Upper lobe of right lung (tissue), 1 donor: ENCODE data around the gene URB1. TPM values are rescaled to one million over a fixed set of nuclear protein-coding genes. Genes with fewer than 3 reads are reported as not detected.
A peak's percentile ranks its signal among the peaks of the same experiment; 100 is the strongest.
"Not testable (repeated sequence)": the region's sequence is repeated elsewhere in the genome, so short reads cannot be mapped to it uniquely, and the experiment has no call there.

ENCODE experiments used
- ATAC-seq: fragments of 200-7000 bp; cut with Tn5 transposase; one replicate; pipeline ENCODE4 v1.9.1; 2020; ENCODE audit warnings: mild to moderate bottlenecking, moderate library complexity
- DNase-seq: peaks from one replicate; pipeline ENCODE4 v3.0.0-alpha.2; 2020
- H3K27ac ChIP-seq: fragments of 200-600 bp; one replicate; pipeline ENCODE4 v1.8.0; 2022
- H3K27me3 ChIP-seq: fragments of 200-600 bp; one replicate; pipeline ENCODE4 v1.8.0; 2022; ENCODE audit warnings: mild to moderate bottlenecking
- H3K36me3 ChIP-seq: fragments of 200-600 bp; one replicate; pipeline ENCODE4 v1.8.0; 2022
- H3K4me1 ChIP-seq: fragments of 200-600 bp; one replicate; pipeline ENCODE4 v1.8.0; 2022
- H3K4me3 ChIP-seq: fragments of 200-600 bp; one replicate; pipeline ENCODE4 v1.8.0; 2022; ENCODE audit warnings: mild to moderate bottlenecking
- H3K9me3 ChIP-seq: fragments of 200-600 bp; one replicate; pipeline ENCODE4 v1.8.0; 2022
- intact Hi-C: fragments of 100-400 bp; cut with DNase I; formaldehyde crosslinking; loops from one replicate; pipeline ENCODE4 v1.11.0; 2022
- total RNA-seq: library from RNA; stranded (reverse); fragmentation: NEBNext Ultra II Directional; extraction: Animal tissue kit (Norgen Biotek cat#: 25700); gene quantifications from one replicate; pipeline ENCODE4 v1.2.1, GENCODE V29; 2021
- TF ChIP-seq, protein P1 (sequence below): fragments of 200-600 bp; IDR thresholded peaks from one replicate; pipeline ENCODE4 v1.8.0; 2022; ENCODE audit warnings: antibody characterized with exemption
- donor health status: DM: no; HTN: yes; CAD: no; lungs with severe emphysema.

URB1 gene
- total RNA-seq, 1 donor from 2014 or later: 14.3 TPM

DNA sequence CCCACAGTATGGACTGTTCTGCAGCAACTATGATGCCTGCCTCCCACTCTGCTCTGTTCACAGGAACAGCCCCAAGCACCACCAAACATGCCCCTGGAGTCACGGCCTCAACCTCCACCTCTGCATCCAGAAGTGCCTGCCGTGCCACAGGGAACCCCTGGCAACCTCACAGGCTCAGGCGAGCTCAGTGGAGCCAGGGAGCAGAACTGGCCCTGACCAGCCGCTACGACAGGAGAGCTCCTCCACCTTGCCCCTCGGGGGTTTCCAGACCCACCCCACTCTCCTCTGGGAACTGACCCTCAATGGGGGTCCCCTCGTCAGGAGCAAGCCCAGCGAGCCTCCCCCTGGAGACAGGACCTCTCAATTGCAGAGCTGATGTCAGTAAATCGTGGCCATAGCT, 81.2 kb downstream of the URB1 start:
- Histone ChIP-seq H3K27ac (no peak overlapping the region), H3K27me3 (no peaks in the 10 kb centered on the region), H3K36me3 (peaks cover 46% of the 10 kb centered on the region), H3K4me3 (no peak overlapping the region), H3K9me3 (no peaks in the 10 kb centered on the region), H3K4me1 (no peaks in the 10 kb centered on the region)
- no peak for DNase-seq
- TF ChIP-seq, protein P1, sequence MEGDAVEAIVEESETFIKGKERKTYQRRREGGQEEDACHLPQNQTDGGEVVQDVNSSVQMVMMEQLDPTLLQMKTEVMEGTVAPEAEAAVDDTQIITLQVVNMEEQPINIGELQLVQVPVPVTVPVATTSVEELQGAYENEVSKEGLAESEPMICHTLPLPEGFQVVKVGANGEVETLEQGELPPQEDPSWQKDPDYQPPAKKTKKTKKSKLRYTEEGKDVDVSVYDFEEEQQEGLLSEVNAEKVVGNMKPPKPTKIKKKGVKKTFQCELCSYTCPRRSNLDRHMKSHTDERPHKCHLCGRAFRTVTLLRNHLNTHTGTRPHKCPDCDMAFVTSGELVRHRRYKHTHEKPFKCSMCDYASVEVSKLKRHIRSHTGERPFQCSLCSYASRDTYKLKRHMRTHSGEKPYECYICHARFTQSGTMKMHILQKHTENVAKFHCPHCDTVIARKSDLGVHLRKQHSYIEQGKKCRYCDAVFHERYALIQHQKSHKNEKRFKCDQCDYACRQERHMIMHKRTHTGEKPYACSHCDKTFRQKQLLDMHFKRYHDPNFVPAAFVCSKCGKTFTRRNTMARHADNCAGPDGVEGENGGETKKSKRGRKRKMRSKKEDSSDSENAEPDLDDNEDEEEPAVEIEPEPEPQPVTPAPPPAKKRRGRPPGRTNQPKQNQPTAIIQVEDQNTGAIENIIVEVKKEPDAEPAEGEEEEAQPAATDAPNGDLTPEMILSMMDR: no peak
- peak; percentile 18 for ATAC-seq
- intact Hi-C loops: no loop called here

GRCh38 chr21:32310976-32311375, 81.8 kb downstream of the URB1 start:
- ATAC-seq, intact Hi-C loops, H3K4me3 ChIP-seq, H3K27ac ChIP-seq, H3K27me3 ChIP-seq, DNase-seq, H3K4me1 ChIP-seq, H3K9me3 ChIP-seq: not testable (repeated sequence)
- peaks cover 40% of the 10 kb centered on the region for H3K36me3 ChIP-seq

GRCh38 chr21:32309906-32310460, 82.8 kb downstream of the URB1 start:
- DNase-seq: no peak
- H3K36me3 ChIP-seq: peaks cover 30% of the 10 kb centered on the region

GRCh38 chr21:32308696-32309095, 84.1 kb downstream of the URB1 start:
- ATAC-seq (no peak), DNase-seq (no peak)
- no peaks in the 10 kb centered on the region for H3K4me1 ChIP-seq
- H3K27me3 ChIP-seq: no peaks in the 10 kb centered on the region
- H3K36me3 ChIP-seq: peaks cover 19% of the 10 kb centered on the region
- no peaks in the 10 kb centered on the region for H3K9me3 ChIP-seq
- TF ChIP-seq, protein P1: no peak
- no peak overlapping the region for H3K27ac ChIP-seq
- H3K4me3 ChIP-seq: no peak overlapping the region
- intact Hi-C loops: no loop called here

More at GRCh38 chr21:32309906-32310460, 82.8 kb downstream of the URB1 start:
- H3K4me3 ChIP-seq: no peak overlapping the region
- no peaks in the 10 kb centered on the region for H3K27me3 ChIP-seq
- ATAC-seq: no peak
- H3K9me3 ChIP-seq: no peaks in the 10 kb centered on the region
- TF ChIP-seq, protein P1: no peak
- no peak overlapping the region for H3K27ac ChIP-seq
- intact Hi-C loops: no loop called here
- H3K4me1 ChIP-seq: no peaks in the 10 kb centered on the region

DNA sequence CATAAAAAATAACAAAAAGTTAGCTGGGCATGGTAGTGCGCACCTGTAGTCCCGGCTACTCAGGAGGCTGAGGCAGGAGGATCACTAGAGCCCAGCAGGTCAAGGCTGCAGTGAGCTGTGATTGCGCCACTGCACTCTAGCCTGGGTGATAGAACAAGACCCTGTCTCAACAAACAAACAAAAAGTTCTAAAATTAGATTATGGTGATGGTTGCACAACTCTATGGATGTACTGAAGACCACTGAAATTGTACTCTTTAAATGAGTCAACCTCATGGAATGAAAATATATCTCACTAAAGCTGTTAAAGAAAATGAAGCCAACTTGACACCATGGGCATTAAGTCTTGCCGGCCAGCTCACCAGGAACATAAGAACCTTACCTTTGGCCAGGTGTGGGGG, 85.1 kb downstream of the URB1 start:
- Histone ChIP-seq H3K27me3 (no peaks in the 10 kb centered on the region), H3K36me3 (peaks cover 9% of the 10 kb centered on the region), H3K4me3 (no peak overlapping the region), H3K9me3 (no peaks in the 10 kb centered on the region), H3K27ac (no peak overlapping the region), H3K4me1 (no peaks in the 10 kb centered on the region)
- TF ChIP-seq, protein P1: no peak
- intact Hi-C loops: no loop called here
- DNase-seq (no peak), ATAC-seq (no peak)

DNA sequence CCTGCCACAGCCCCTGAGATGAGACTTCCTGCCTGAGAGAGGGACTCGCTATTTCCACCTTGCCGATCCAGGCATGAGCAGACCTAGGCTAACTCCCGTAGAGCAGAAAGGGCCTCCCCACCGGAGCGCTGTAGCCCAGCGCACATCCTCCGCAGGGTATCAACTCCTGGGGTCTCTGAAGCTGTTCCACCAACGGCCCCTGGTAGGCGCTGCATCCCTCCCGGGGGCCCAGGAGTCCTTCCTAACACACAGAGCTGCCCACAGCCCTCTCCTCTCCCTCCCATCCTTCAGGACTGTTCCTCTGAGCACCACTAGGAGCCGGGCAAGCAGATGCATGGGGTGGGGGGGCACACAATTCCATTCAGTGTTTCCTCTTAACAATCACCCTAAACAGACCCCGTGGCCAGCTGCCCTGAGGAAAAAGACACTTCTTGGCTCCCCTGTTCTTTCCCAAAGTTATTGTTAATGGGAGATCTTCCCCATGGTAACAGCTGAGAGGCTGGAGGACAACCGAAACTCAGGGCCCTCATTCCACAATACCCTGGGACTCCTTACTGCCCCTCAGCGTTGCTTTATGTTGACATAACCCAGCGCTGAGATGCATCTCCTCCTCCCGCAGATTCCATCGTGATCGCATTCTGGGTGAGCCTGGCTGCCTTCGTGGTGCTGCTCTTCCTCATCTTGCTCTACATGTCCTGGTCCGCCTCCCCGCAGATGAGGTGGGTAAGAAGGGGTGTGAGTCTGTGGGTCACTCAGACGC, 86.6 kb downstream of the URB1 start:
- Histone ChIP-seq H3K9me3 (no peaks in the 10 kb centered on the region), H3K27ac (no peak overlapping the region), H3K36me3 (no peaks in the 10 kb centered on the region), H3K4me3 (no peak overlapping the region), H3K4me1 (no peaks in the 10 kb centered on the region), H3K27me3 (no peaks in the 10 kb centered on the region)
- DNase-seq: no peak
- TF ChIP-seq, protein P1: no peak
- intact Hi-C loops: no loop called here
- ATAC-seq: no peak
